ENCODE data around the gene PRICKLE2.

GRCh38 chr3:64195789-64196188 is 29.5 kb downstream of the PRICKLE2 start:
- no peak for TF ChIP-seq POLR2A (IDR thresholded peaks at IDR 0.05; ENCODE audit: low read depth, low read length)
- TF ChIP-seq MAX (IDR thresholded peaks at IDR 0.05; ENCODE audit: insufficient read depth, insufficient read length) = no peak
- no peak for TF ChIP-seq JUN (IDR thresholded peaks at IDR 0.05; ENCODE audit: borderline replicate concordance, insufficient read depth, insufficient read length, low read depth)
- no peak for TF ChIP-seq CTCF (IDR thresholded peaks at IDR 0.05; ENCODE audit: extremely low read depth in 1 of 2, insufficient read depth in 1 of 2, low read depth in 1 of 2, low read length in 2 of 2)
